ENCODE measurements around the gene LELP1.
"Not testable (repeated sequence)": the region's sequence is repeated elsewhere in the genome, so short reads cannot be mapped to it uniquely, and the experiment has no call there.

The LELP1 gene

GRCh38 chr1:153229076-153229829, 26.0 kb downstream of the LELP1 start:
- not testable (repeated sequence) for H3K36me3 ChIP-seq (ENCODE audit: control insufficient read depth, insufficient read depth, low read length); H3K4me3 ChIP-seq (ENCODE audit: low read depth, low read length); H3K27me3 ChIP-seq (ENCODE audit: control insufficient read depth, insufficient read depth, low read length); H3K9me3 ChIP-seq (ENCODE audit: control insufficient read depth, insufficient read depth, low read length); H3K9ac ChIP-seq (ENCODE audit: low read depth, low read length); H3K27ac ChIP-seq (ENCODE audit: low read depth, low read length); H3K4me1 ChIP-seq (ENCODE audit: control insufficient read depth, insufficient read depth, low read length)

DNA sequence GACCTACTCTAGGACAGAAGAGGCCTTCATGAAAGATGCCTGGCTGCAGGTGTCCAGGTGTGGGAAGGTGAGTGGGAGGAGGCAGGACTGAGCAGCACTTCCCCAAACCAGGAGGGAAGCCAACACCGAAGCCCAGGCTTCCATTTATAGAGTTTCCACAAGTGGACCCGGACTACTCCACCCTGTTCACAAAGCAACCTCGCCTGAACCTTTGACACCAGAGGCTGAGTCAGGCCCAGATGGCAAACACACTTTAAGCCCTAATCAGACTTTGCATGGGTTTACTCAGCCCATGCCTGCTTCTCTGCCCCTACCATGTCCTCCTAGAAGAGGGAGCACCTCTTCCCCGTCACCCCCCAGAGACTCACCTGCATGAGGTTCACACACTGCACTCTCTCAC, 28.1 kb downstream of the LELP1 start:
- Histone ChIP-seq H3K9ac (ENCODE audit: low read depth, low read length) (no peak overlapping the region), H3K9me3 (ENCODE audit: control insufficient read depth, insufficient read depth, low read length) (no peaks in the 10 kb centered on the region), H3K27me3 (ENCODE audit: control insufficient read depth, insufficient read depth, low read length) (no peaks in the 10 kb centered on the region), H3K4me1 (ENCODE audit: control insufficient read depth, insufficient read depth, low read length) (no peaks in the 10 kb centered on the region), H3K4me3 (ENCODE audit: low read depth, low read length) (no peak overlapping the region), H3K36me3 (ENCODE audit: control insufficient read depth, insufficient read depth, low read length) (no peaks in the 10 kb centered on the region), H3K27ac (ENCODE audit: low read depth, low read length) (no peak overlapping the region)

GRCh38 chr1:153231785-153232184, 28.6 kb downstream of the LELP1 start:
- Histone ChIP-seq H3K9ac (ENCODE audit: low read depth, low read length) (no peak overlapping the region), H3K27me3 (ENCODE audit: control insufficient read depth, insufficient read depth, low read length) (no peaks in the 10 kb centered on the region), H3K36me3 (ENCODE audit: control insufficient read depth, insufficient read depth, low read length) (no peaks in the 10 kb centered on the region), H3K27ac (ENCODE audit: low read depth, low read length) (no peak overlapping the region), H3K9me3 (ENCODE audit: control insufficient read depth, insufficient read depth, low read length) (no peaks in the 10 kb centered on the region), H3K4me3 (ENCODE audit: low read depth, low read length) (no peak overlapping the region), H3K4me1 (ENCODE audit: control insufficient read depth, insufficient read depth, low read length) (no peaks in the 10 kb centered on the region)

DNA sequence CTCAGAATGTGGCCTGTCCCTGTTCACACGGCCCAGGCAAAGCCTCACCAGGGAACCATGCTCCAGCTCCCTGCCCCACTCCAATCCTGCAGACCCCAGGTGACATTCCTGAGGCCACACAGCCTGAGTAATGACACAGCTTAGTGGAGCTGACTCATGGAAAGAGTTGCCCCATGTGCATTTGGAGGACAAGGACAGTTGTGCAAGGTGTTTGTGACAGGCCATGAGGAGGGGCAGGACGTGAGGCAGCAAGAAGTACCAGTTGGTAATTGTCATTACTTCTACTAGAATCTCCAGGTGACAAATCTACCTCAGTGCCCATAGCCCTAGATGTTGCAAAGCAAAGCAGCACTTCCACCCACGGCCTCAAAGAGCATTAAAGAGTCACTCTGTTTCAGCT, 29.3 kb downstream of the LELP1 start:
- H3K27ac ChIP-seq (ENCODE audit: low read depth, low read length), result no peak overlapping the region
- no peak overlapping the region for H3K4me3 ChIP-seq (ENCODE audit: low read depth, low read length)
- H3K9ac ChIP-seq (ENCODE audit: low read depth, low read length), result no peak overlapping the region

DNA sequence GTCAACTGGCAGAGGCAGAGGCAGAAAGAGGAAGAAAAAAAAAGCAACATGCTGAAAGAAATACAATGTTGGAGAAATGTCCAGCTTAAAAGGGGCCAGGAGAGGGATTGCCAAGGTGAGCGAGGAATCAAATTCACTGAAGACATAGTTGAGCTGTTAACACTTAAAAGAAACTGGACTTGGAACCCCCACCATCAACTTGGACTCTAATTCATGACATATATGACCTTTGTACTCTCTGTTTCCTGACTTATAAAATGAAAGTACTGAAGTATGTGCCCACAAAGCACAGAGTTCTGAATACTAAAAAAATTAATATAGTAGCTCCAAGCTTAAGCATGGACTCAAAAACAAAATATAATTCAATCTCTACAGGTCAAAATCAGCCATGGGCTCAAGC, 30.2 kb downstream of the LELP1 start:
- Histone ChIP-seq H3K27ac (ENCODE audit: low read depth, low read length) (no peak overlapping the region), H3K27me3 (ENCODE audit: control insufficient read depth, insufficient read depth, low read length) (no peaks in the 10 kb centered on the region), H3K36me3 (ENCODE audit: control insufficient read depth, insufficient read depth, low read length) (no peaks in the 10 kb centered on the region), H3K9me3 (ENCODE audit: control insufficient read depth, insufficient read depth, low read length) (no peaks in the 10 kb centered on the region), H3K9ac (ENCODE audit: low read depth, low read length) (no peak overlapping the region), H3K4me3 (ENCODE audit: low read depth, low read length) (no peak overlapping the region), H3K4me1 (ENCODE audit: control insufficient read depth, insufficient read depth, low read length) (no peaks in the 10 kb centered on the region)

More for the DNA sequence above, 29.3 kb downstream of the LELP1 start:
- no peaks in the 10 kb centered on the region for H3K36me3 ChIP-seq (ENCODE audit: control insufficient read depth, insufficient read depth, low read length)
- H3K4me1 ChIP-seq (ENCODE audit: control insufficient read depth, insufficient read depth, low read length), result no peaks in the 10 kb centered on the region
- no peaks in the 10 kb centered on the region for H3K27me3 ChIP-seq (ENCODE audit: control insufficient read depth, insufficient read depth, low read length)
- no peaks in the 10 kb centered on the region for H3K9me3 ChIP-seq (ENCODE audit: control insufficient read depth, insufficient read depth, low read length)

GRCh38 chr1:153238527-153238926, 35.3 kb downstream of the LELP1 start:
- Histone ChIP-seq H3K27me3 (ENCODE audit: control insufficient read depth, insufficient read depth, low read length) (no peaks in the 10 kb centered on the region), H3K27ac (ENCODE audit: low read depth, low read length) (no peak overlapping the region), H3K4me1 (ENCODE audit: control insufficient read depth, insufficient read depth, low read length) (no peaks in the 10 kb centered on the region), H3K36me3 (ENCODE audit: control insufficient read depth, insufficient read depth, low read length) (no peaks in the 10 kb centered on the region), H3K4me3 (ENCODE audit: low read depth, low read length) (no peak overlapping the region), H3K9me3 (ENCODE audit: control insufficient read depth, insufficient read depth, low read length) (no peaks in the 10 kb centered on the region), H3K9ac (ENCODE audit: low read depth, low read length) (no peak overlapping the region)

- Histone ChIP-seq H3K36me3 (ENCODE audit: control insufficient read depth, insufficient read depth, low read length) (no peaks in the 10 kb centered on the region), H3K27ac (ENCODE audit: low read depth, low read length) (no peak overlapping the region), H3K9me3 (ENCODE audit: control insufficient read depth, insufficient read depth, low read length) (no peaks in the 10 kb centered on the region), H3K27me3 (ENCODE audit: control insufficient read depth, insufficient read depth, low read length) (no peaks in the 10 kb centered on the region), H3K4me3 (ENCODE audit: low read depth, low read length) (no peak overlapping the region), H3K9ac (ENCODE audit: low read depth, low read length) (no peak overlapping the region), H3K4me1 (ENCODE audit: control insufficient read depth, insufficient read depth, low read length) (no peaks in the 10 kb centered on the region)
Measured at GRCh38 chr1:153242160-153242559, 38.9 kb downstream of the LELP1 start.

GRCh38 chr1:153245466-153245865, 42.2 kb downstream of the LELP1 start:
- Histone ChIP-seq H3K9ac (ENCODE audit: low read depth, low read length) (no peak overlapping the region), H3K27ac (ENCODE audit: low read depth, low read length) (no peak overlapping the region), H3K36me3 (ENCODE audit: control insufficient read depth, insufficient read depth, low read length) (no peaks in the 10 kb centered on the region)

GRCh38 chr1:153246018-153246417, 42.8 kb downstream of the LELP1 start:
- Histone ChIP-seq H3K9ac (ENCODE audit: low read depth, low read length) (no peak overlapping the region), H3K27ac (ENCODE audit: low read depth, low read length) (no peak overlapping the region), H3K9me3 (ENCODE audit: control insufficient read depth, insufficient read depth, low read length) (no peaks in the 10 kb centered on the region), H3K4me1 (ENCODE audit: control insufficient read depth, insufficient read depth, low read length) (no peaks in the 10 kb centered on the region), H3K36me3 (ENCODE audit: control insufficient read depth, insufficient read depth, low read length) (no peaks in the 10 kb centered on the region), H3K4me3 (ENCODE audit: low read depth, low read length) (no peak overlapping the region), H3K27me3 (ENCODE audit: control insufficient read depth, insufficient read depth, low read length) (no peaks in the 10 kb centered on the region)

More at GRCh38 chr1:153245466-153245865, 42.2 kb downstream of the LELP1 start:
- H3K9me3 ChIP-seq (ENCODE audit: control insufficient read depth, insufficient read depth, low read length), result no peaks in the 10 kb centered on the region
- no peak overlapping the region for H3K4me3 ChIP-seq (ENCODE audit: low read depth, low read length)
- H3K27me3 ChIP-seq (ENCODE audit: control insufficient read depth, insufficient read depth, low read length), result no peaks in the 10 kb centered on the region
- no peaks in the 10 kb centered on the region for H3K4me1 ChIP-seq (ENCODE audit: control insufficient read depth, insufficient read depth, low read length)

- Histone ChIP-seq H3K36me3 (ENCODE audit: control insufficient read depth, insufficient read depth, low read length) (no peaks in the 10 kb centered on the region), H3K27ac (ENCODE audit: low read depth, low read length) (no peak overlapping the region), H3K27me3 (ENCODE audit: control insufficient read depth, insufficient read depth, low read length) (no peaks in the 10 kb centered on the region), H3K4me3 (ENCODE audit: low read depth, low read length) (no peak overlapping the region), H3K9me3 (ENCODE audit: control insufficient read depth, insufficient read depth, low read length) (no peaks in the 10 kb centered on the region), H3K9ac (ENCODE audit: low read depth, low read length) (no peak overlapping the region), H3K4me1 (ENCODE audit: control insufficient read depth, insufficient read depth, low read length) (no peaks in the 10 kb centered on the region)
Measured at GRCh38 chr1:153246825-153247224, 43.6 kb downstream of the LELP1 start.

- Histone ChIP-seq H3K27me3 (ENCODE audit: control insufficient read depth, insufficient read depth, low read length) (no peaks in the 10 kb centered on the region), H3K4me1 (ENCODE audit: control insufficient read depth, insufficient read depth, low read length) (no peaks in the 10 kb centered on the region), H3K36me3 (ENCODE audit: control insufficient read depth, insufficient read depth, low read length) (no peaks in the 10 kb centered on the region), H3K27ac (ENCODE audit: low read depth, low read length) (no peak overlapping the region), H3K4me3 (ENCODE audit: low read depth, low read length) (no peak overlapping the region), H3K9ac (ENCODE audit: low read depth, low read length) (no peak overlapping the region), H3K9me3 (ENCODE audit: control insufficient read depth, insufficient read depth, low read length) (no peaks in the 10 kb centered on the region)
Measured at GRCh38 chr1:153248176-153248879, 45.1 kb downstream of the LELP1 start.
